Endothelial cell of umbilical vein (primary cell): ENCODE results near the gene FOXO6. TPM values are rescaled to one million over a fixed set of nuclear protein-coding genes. Genes with fewer than 3 reads are reported as not detected.

Experiments
- BruUV-seq: library from RNA; stranded (reverse); fragments of 400-500 nt; replicated peaks from 2 replicates; lab custom pipeline; 2021; lab: Mats Ljungman, UMichigan
- CTCF ChIA-PET: fragments of 300-600, 350-600 bp; sonication (Branson Sonifier 250); formaldehyde crosslinking; loops from one replicate; lab custom pipeline; 2021; ENCODE audit warnings: antibody characterized with exemption, inconsistent platforms; lab: Charles Lee
- POLR2A ChIA-PET: fragments of 300-600, 350-600 bp; sonication (Branson Sonifier 250); formaldehyde crosslinking; loops from one replicate; lab custom pipeline; 2021; ENCODE audit warnings: antibody characterized with exemption, inconsistent platforms; lab: Charles Lee
- DNase-seq: peaks from one replicate; pipeline ENCODE4 v3.0.0-alpha.2; 2011; ENCODE audit warnings: low read depth, low spot score
- FAIRE-seq: peaks from 2 replicates; lab custom pipeline; 2011; peaks lifted over from hg19 to GRCh38; lab: Jason Lieb, UNC
- H2AFZ ChIP-seq: 2 replicates; pipeline ENCODE4 v1.6.0; 2012; ENCODE audit warnings: low read depth, low read length, control low read depth, inconsistent platforms
- H3K27ac ChIP-seq: 2 replicates; pipeline ENCODE4 v1.5.1; 2011; ENCODE audit warnings: low read depth, mild to moderate bottlenecking, control low read depth, low read length, moderate library complexity; ENCODE audit not compliant: insufficient read depth
- H3K27me3 ChIP-seq, 2 experiments: 2 replicates each; pipeline versions ENCODE4 v1.6.0 to v1.6.1; 2011; ENCODE audit warnings: low read length in 2 of 2, mixed read lengths in 1 of 2; ENCODE audit not compliant: control insufficient read depth in 2 of 2, insufficient read depth in 2 of 2
- H3K36me3 ChIP-seq, 2 experiments: 2 replicates in 1 of 2; 3 replicates in 1 of 2; pipeline ENCODE4 v1.5.1; 2011; ENCODE audit warnings: low read length in 2 of 2, mild to moderate bottlenecking in 1 of 2, moderate library complexity in 1 of 2; ENCODE audit not compliant: control insufficient read depth in 2 of 2, insufficient read depth in 2 of 2; ENCODE audit errors: extremely low read depth in 1 of 2
- H3K4me1 ChIP-seq: 3 replicates; pipeline ENCODE4 v1.5.1; 2011; ENCODE audit warnings: mild to moderate bottlenecking, low read length; ENCODE audit not compliant: control insufficient read depth, insufficient read depth; ENCODE audit errors: extremely low read depth
- H3K4me2 ChIP-seq: 2 replicates; pipeline ENCODE4 v1.6.1; 2011; ENCODE audit warnings: low read length, control low read depth, mixed read lengths; ENCODE audit not compliant: insufficient read depth
- H3K4me3 ChIP-seq, 3 experiments: fragments of 200-600 bp in 1 of 3; sonication (generic), shearing (Covaris generic) in 1 of 3; replicated peaks in 1 of 3; 2 replicates each; pipeline ENCODE4 v1.5.1; 2011 to 2016; ENCODE audit warnings: control low read depth in 3 of 3, low read length in 3 of 3, mild to moderate bottlenecking in 2 of 3, inconsistent platforms in 1 of 3, low read depth in 1 of 3, moderate library complexity in 1 of 3; ENCODE audit not compliant: insufficient read depth in 1 of 3
- H3K79me2 ChIP-seq: 2 replicates; pipeline ENCODE4 v1.6.0; 2012; ENCODE audit warnings: low read length, inconsistent platforms; ENCODE audit not compliant: control insufficient read depth, insufficient read depth
- H3K9ac ChIP-seq: replicated peaks from 2 replicates; pipeline ENCODE3; 2011; ENCODE audit warnings: low read length, control low read depth; ENCODE audit not compliant: insufficient read depth; ENCODE audit errors: extremely low read depth
- H3K9me1 ChIP-seq: replicated peaks from 3 replicates; pipeline ENCODE4 v1.6.0; 2011; ENCODE audit warnings: mild to moderate bottlenecking, low read length; ENCODE audit not compliant: control insufficient read depth, insufficient read depth; ENCODE audit errors: extremely low read depth
- H3K9me3 ChIP-seq: replicated peaks from 2 replicates; pipeline ENCODE4 v1.5.1; 2012; ENCODE audit warnings: low read length, inconsistent platforms; ENCODE audit not compliant: control insufficient read depth, insufficient read depth
- H4K20me1 ChIP-seq: replicated peaks from 2 replicates; pipeline ENCODE3; 2011; ENCODE audit warnings: mild to moderate bottlenecking, low read length; ENCODE audit not compliant: control insufficient read depth, insufficient read depth; ENCODE audit errors: extremely low read depth
- CTCF ChIP-seq, 2 donors: IDR thresholded peaks; 1 replicate in 1 of 2; 2 replicates in 1 of 2; pipeline ENCODE4 v1.5.1; 2011; ENCODE audit warnings: low read length in 2 of 2, mild to moderate bottlenecking in 2 of 2, moderate library complexity in 2 of 2, control low read depth in 1 of 2, inconsistent platforms in 1 of 2, low read depth in 1 of 2; ENCODE audit not compliant: insufficient read depth in 1 of 2; ENCODE audit errors: extremely low read depth in 1 of 2
- EZH2 ChIP-seq: IDR thresholded peaks from 2 replicates; pipeline ENCODE4 v1.6.1; 2012; ENCODE audit warnings: borderline replicate concordance, low read depth, mild to moderate bottlenecking, moderate library complexity, low read length, inconsistent platforms; ENCODE audit not compliant: severe bottlenecking
- FOS ChIP-seq: IDR thresholded peaks from 2 replicates; pipeline ENCODE4 v1.6.1; 2011; ENCODE audit warnings: mild to moderate bottlenecking, low read length, moderate library complexity, borderline replicate concordance; ENCODE audit not compliant: insufficient read depth
- GATA2 ChIP-seq: IDR thresholded peaks from 2 replicates; pipeline ENCODE4 v1.7.0; 2011; ENCODE audit warnings: low read depth, mild to moderate bottlenecking, moderate library complexity, mixed read lengths, low read length; ENCODE audit not compliant: insufficient read length, insufficient read depth
- JUN ChIP-seq: IDR thresholded peaks from 2 replicates; pipeline ENCODE4 v1.6.1; 2011; ENCODE audit warnings: borderline replicate concordance, low read depth; ENCODE audit not compliant: insufficient read length, insufficient read depth
- MAX ChIP-seq: IDR thresholded peaks from 2 replicates; pipeline ENCODE4 v1.6.1; 2011; ENCODE audit not compliant: insufficient read depth, insufficient read length
- MYC ChIP-seq: IDR thresholded peaks from one replicate; pipeline ENCODE4 v1.6.1; 2011; ENCODE audit warnings: mild to moderate bottlenecking, low read depth, low read length
- POLR2A ChIP-seq: IDR thresholded peaks from 2 replicates; pipeline ENCODE4 v1.6.1; 2012; ENCODE audit warnings: low read depth, mild to moderate bottlenecking, control low read depth, low read length
- POLR2AphosphoS5 ChIP-seq: IDR thresholded peaks from 2 replicates; pipeline ENCODE4 v1.6.1; 2012; ENCODE audit warnings: low read depth, mild to moderate bottlenecking, control low read depth, low read length, moderate library complexity; ENCODE audit not compliant: insufficient read depth
- dilution Hi-C: fragments of 300-500 bp; cut with MboI; formaldehyde crosslinking; loops from one replicate; pipeline ENCODE4 v1.15.0; 2019; ENCODE audit warnings: low sequenced_read_pairs; ENCODE audit not compliant: extremely low pct_ligation_motif_present
- intact Hi-C: fragments of 100-400 bp; cut with micrococcal nuclease; formaldehyde crosslinking; loops from one replicate; pipeline ENCODE4 v1.10.0; 2022
- polyA plus RNA-seq, 4 experiments: library from polyadenylated mRNA; depleted of rRNA in 3 of 4; stranded (reverse) in 3 of 4; unstranded in 1 of 4; fragments of >200 nt; gene quantifications; 2 replicates each; pipeline versions ENCODE4 v1.2.1 to v1.2.3, GENCODE V29; 2011 to 2012; ENCODE audit warnings: missing spikeins in 1 of 4
- total RNA-seq: library from RNA; stranded (reverse); gene quantifications from 2 replicates; pipeline ENCODE4 v1.2.3, GENCODE V29; 2021

FOXO6 gene
- total and polyA plus RNA-seq, 2 donors (not counting 3 experiments of a cell fraction or from before 2014, with no cell fraction given), result 0.04 to 0.38 TPM

GRCh38 chr1:41424581-41425118 is 63.4 kb downstream of the FOXO6 start:
- Histone ChIP-seq H3K9me1 (no peaks in the 10 kb centered on the region), H3K4me2 (no peak overlapping the region), H3K36me3 (no peaks in the 10 kb centered on the region), H4K20me1 (no peaks in the 10 kb centered on the region), H3K27me3 (no peaks in the 10 kb centered on the region), H3K4me1 (peaks cover 12% of the 10 kb centered on the region), H3K79me2 (no peaks in the 10 kb centered on the region), H3K4me3 (no peak overlapping the region), H3K9me3 (no peaks in the 10 kb centered on the region), H3K9ac (no peak overlapping the region), H2AFZ (no peak overlapping the region), H3K27ac (no peak overlapping the region)
- no TSS peak for BruUV-seq
- dilution Hi-C loops, result no loop called here
- CTCF ChIA-PET, result interaction anchor here (2.8 kb wide), 1 partner anchor 141 kb away, joined by 19 read pairs; no protein-coding TSS in a partner anchor
- POLR2A ChIA-PET, result no interaction called here
- no peak for TF ChIP-seq JUN
- TF ChIP-seq GATA2, result no peak
- TF ChIP-seq POLR2A, result no peak
- no peak for TF ChIP-seq POLR2AphosphoS5
- no peak for TF ChIP-seq EZH2
- TF ChIP-seq FOS, result no peak
- TF ChIP-seq MAX, result no peak
- TF ChIP-seq MYC, result no peak
- TF ChIP-seq CTCF (IDR thresholded peaks at IDR 0.05; ENCODE audit: extremely low read depth in 1 of 2, insufficient read depth in 1 of 2, low read depth in 1 of 2, low read length in 2 of 2), result no peak
- intact Hi-C loops, result no loop called here
- FAIRE-seq (no peak), DNase-seq (no peak)
